ENCODE results near the gene ADCY9. TPM values are rescaled to one million over a fixed set of nuclear protein-coding genes. Genes with fewer than 3 reads are reported as not detected.

The ADCY9 gene
- total RNA-seq, 1 donor from 2014 or later, result 30.4 TPM

GRCh38 chr16:4003166-4003565, 113.1 kb downstream of the ADCY9 start:
- H3K27me3 Mint-ChIP-seq (ENCODE audit: unreplicated experiment), result peaks cover 3% of the 10 kb centered on the region
- TF ChIP-seq CTCF (IDR thresholded peaks at IDR 0.05; ENCODE audit: partially characterized antibody, unreplicated experiment), result no peak
- H3K4me3 Mint-ChIP-seq (ENCODE audit: unreplicated experiment), result no peak overlapping the region
- peaks cover 29% of the 10 kb centered on the region for H3K4me1 Mint-ChIP-seq (ENCODE audit: low read depth, unreplicated experiment)
- DNase-seq, result no peak
- no peaks in the 10 kb centered on the region for H3K36me3 Mint-ChIP-seq (ENCODE audit: unreplicated experiment)
- H3K27ac Mint-ChIP-seq (ENCODE audit: unreplicated experiment), result no peak overlapping the region
- H3K9me3 Mint-ChIP-seq (ENCODE audit: unreplicated experiment), result no peaks in the 10 kb centered on the region

- Mint-ChIP-seq H3K4me1 (ENCODE audit: low read depth, unreplicated experiment) (peaks cover 26% of the 10 kb centered on the region), H3K27ac (ENCODE audit: unreplicated experiment) (no peak overlapping the region), H3K4me3 (ENCODE audit: unreplicated experiment) (no peak overlapping the region), H3K36me3 (ENCODE audit: unreplicated experiment) (no peaks in the 10 kb centered on the region), H3K9me3 (ENCODE audit: unreplicated experiment) (no peaks in the 10 kb centered on the region), H3K27me3 (ENCODE audit: unreplicated experiment) (peaks cover 3% of the 10 kb centered on the region)
- TF ChIP-seq CTCF (IDR thresholded peaks at IDR 0.05; ENCODE audit: partially characterized antibody, unreplicated experiment), result no peak
- DNase-seq, result no peak
Measured at GRCh38 chr16:4002121-4002520, 114.1 kb downstream of the ADCY9 start.

- H3K4me3 Mint-ChIP-seq (ENCODE audit: unreplicated experiment), result peak overlapping the region; percentile 13
- no peaks in the 10 kb centered on the region for H3K9me3 Mint-ChIP-seq (ENCODE audit: unreplicated experiment)
- H3K36me3 Mint-ChIP-seq (ENCODE audit: unreplicated experiment), result no peaks in the 10 kb centered on the region
- H3K27me3 Mint-ChIP-seq (ENCODE audit: unreplicated experiment), result peaks cover 1% of the 10 kb centered on the region
- TF ChIP-seq CTCF (IDR thresholded peaks at IDR 0.05; ENCODE audit: partially characterized antibody, unreplicated experiment), result no peak
- peak; percentile 72 for DNase-seq
- H3K4me1 Mint-ChIP-seq (ENCODE audit: low read depth, unreplicated experiment), result peaks cover 26% of the 10 kb centered on the region
- peak overlapping the region; percentile 68 for H3K27ac Mint-ChIP-seq (ENCODE audit: unreplicated experiment)
Measured at GRCh38 chr16:3999479-4000325, 116.5 kb downstream of the ADCY9 start.

GRCh38 chr16:3998793-3999478, 117.3 kb downstream of the ADCY9 start:
- peak overlapping the region; percentile 68 for H3K27ac Mint-ChIP-seq (ENCODE audit: unreplicated experiment)
- peaks cover 1% of the 10 kb centered on the region for H3K27me3 Mint-ChIP-seq (ENCODE audit: unreplicated experiment)
- no peaks in the 10 kb centered on the region for H3K36me3 Mint-ChIP-seq (ENCODE audit: unreplicated experiment)
- no peak for DNase-seq
- peaks cover 26% of the 10 kb centered on the region for H3K4me1 Mint-ChIP-seq (ENCODE audit: low read depth, unreplicated experiment)
- H3K4me3 Mint-ChIP-seq (ENCODE audit: unreplicated experiment), result peak overlapping the region; percentile 13
- TF ChIP-seq CTCF (IDR thresholded peaks at IDR 0.05; ENCODE audit: partially characterized antibody, unreplicated experiment), result no peak
- H3K9me3 Mint-ChIP-seq (ENCODE audit: unreplicated experiment), result no peaks in the 10 kb centered on the region
